HCT116 (cell line): ENCODE results near the gene CFAP77. TPM values are rescaled to one million over a fixed set of nuclear protein-coding genes. Genes with fewer than 3 reads are reported as not detected.

Experiments
- ATAC-seq: fragments of 200-7000 bp; cut with Tn5 transposase; 2 replicates; pipeline ENCODE4 v1.9.1; 2020; ENCODE audit warnings: mild to moderate bottlenecking, moderate library complexity
- BruUV-seq: library from RNA; stranded (reverse); fragments of 400-500 nt; replicated peaks from 2 replicates; lab custom pipeline; 2021; lab: Mats Ljungman, UMichigan
- CTCF ChIA-PET: fragments of 300-600 bp; sonication (Branson Sonifier 250); formaldehyde crosslinking; loops from one replicate; lab custom pipeline; 2021; ENCODE audit warnings: antibody characterized with exemption; lab: Charles Lee
- POLR2A ChIA-PET: fragments of 300-600, 350-600 bp; sonication (Branson Sonifier 250); formaldehyde crosslinking; loops from one replicate; lab custom pipeline; 2021; ENCODE audit warnings: antibody characterized with exemption; lab: Charles Lee
- RAD21 ChIA-PET, 2 experiments: fragments of 300-600 bp; sonication (Branson Sonifier 250); formaldehyde crosslinking; loops; one replicate each; lab custom pipeline; 2023; ENCODE audit warnings: low total read pairs in 2 of 2; ENCODE audit not compliant: uncharacterized antibody in 2 of 2, unreplicated experiment in 2 of 2, low non-redundant PET in 1 of 2; lab: Charles Lee
- DNase-seq: peaks from one replicate; pipeline ENCODE4 v3.0.0-alpha.2; 2010; ENCODE audit warnings: low read depth, low spot score
- H2AFZ ChIP-seq: fragments of 200-600 bp; shearing (Covaris generic), sonication (generic); 2 replicates; pipeline ENCODE4 v1.6.1; 2017; ENCODE audit warnings: low read depth, mixed run types, mixed read lengths, antibody characterized with exemption, low read length; ENCODE audit not compliant: poor library complexity, severe bottlenecking
- H3K27ac ChIP-seq: 2 replicates; pipeline ENCODE4 v1.5.1; 2012; ENCODE audit warnings: low read depth, low read length
- H3K27me3 ChIP-seq: fragments of 200-600 bp; sonication (generic); 2 replicates; pipeline ENCODE4 v1.6.1; 2016; ENCODE audit warnings: mixed run types, low read length, mixed read lengths; ENCODE audit not compliant: insufficient read depth
- H3K36me3 ChIP-seq, 2 experiments: fragments of 200-500 bp in 1 of 2; fragments of 200-600 bp in 1 of 2; sonication (Bioruptor generic) in 1 of 2; sonication (generic) in 1 of 2; 2 replicates each; pipeline versions ENCODE4 v1.5.1 to v1.6.1; 2014 to 2016; ENCODE audit warnings: low read length in 2 of 2, inconsistent platforms in 1 of 2, mixed read lengths in 1 of 2, mixed run types in 1 of 2; ENCODE audit not compliant: insufficient read depth in 2 of 2, control insufficient read depth in 1 of 2
- H3K4me1 ChIP-seq, 2 experiments: fragments of 200-600 bp in 1 of 2; sonication (generic) in 1 of 2; 2 replicates each; pipeline versions ENCODE4 v1.5.1 to v1.6.1; 2012 to 2017; ENCODE audit warnings: low read length in 2 of 2, inconsistent platforms in 1 of 2, mild to moderate bottlenecking in 1 of 2, mixed read lengths in 1 of 2, mixed run types in 1 of 2, moderate library complexity in 1 of 2; ENCODE audit not compliant: insufficient read depth in 2 of 2, control insufficient read depth in 1 of 2
- H3K4me2 ChIP-seq: fragments of 200-600 bp; sonication (generic); 2 replicates; pipeline ENCODE4 v1.6.1; 2017; ENCODE audit warnings: mixed run types, low read length, mixed read lengths
- H3K4me3 ChIP-seq, 2 experiments: fragments of 200-600 bp in 1 of 2; sonication (generic) in 1 of 2; replicated peaks in 1 of 2; 2 replicates each; pipeline ENCODE4 v1.5.1; 2011 to 2016; ENCODE audit warnings: low read length in 2 of 2, control low read depth in 1 of 2, low read depth in 1 of 2, mild to moderate bottlenecking in 1 of 2, mixed read lengths in 1 of 2, mixed run types in 1 of 2
- H3K79me2 ChIP-seq: fragments of 200-600 bp; sonication (generic); 2 replicates; pipeline ENCODE4 v1.6.1; 2017; ENCODE audit warnings: mild to moderate bottlenecking, mixed run types, low read length, moderate library complexity, mixed read lengths; ENCODE audit not compliant: insufficient read depth
- H3K9ac ChIP-seq: fragments of 200-600 bp; sonication (generic); 2 replicates; pipeline ENCODE4 v1.6.1; 2016; ENCODE audit warnings: low read length, mixed read lengths
- H3K9me2 ChIP-seq: fragments of 200-600 bp; sonication (generic), shearing (Covaris generic); 2 replicates; pipeline ENCODE4 v1.6.1; 2017; ENCODE audit warnings: mixed run types, mild to moderate bottlenecking, moderate library complexity; ENCODE audit not compliant: insufficient read depth
- H3K9me3 ChIP-seq, 2 experiments: fragments of 200-500 bp in 1 of 2; fragments of 200-600 bp in 1 of 2; sonication (Bioruptor generic) in 1 of 2; sonication (generic) in 1 of 2; 2 replicates each; pipeline ENCODE4 v1.6.1; 2014 to 2017; ENCODE audit warnings: low read length in 2 of 2, mixed read lengths in 2 of 2, inconsistent platforms in 1 of 2, low read depth in 1 of 2, mild to moderate bottlenecking in 1 of 2, mixed run types in 1 of 2, moderate library complexity in 1 of 2; ENCODE audit not compliant: control insufficient read depth in 1 of 2, insufficient read depth in 1 of 2
- H4K20me1 ChIP-seq: fragments of 200-600 bp; sonication (generic), shearing (Covaris generic); 2 replicates; pipeline ENCODE4 v1.6.1; 2017; ENCODE audit warnings: mixed run types, mild to moderate bottlenecking, moderate library complexity; ENCODE audit not compliant: insufficient read depth
- CBX3 ChIP-seq: IDR thresholded peaks from 2 replicates; pipeline ENCODE4 v1.6.1; 2012; ENCODE audit warnings: low read depth
- EGR1 ChIP-seq: IDR thresholded peaks from 2 replicates; pipeline ENCODE4 v1.6.1; 2012; ENCODE audit warnings: low read depth
- POLR2AphosphoS5 ChIP-seq: IDR thresholded peaks from 2 replicates; pipeline ENCODE4 v1.6.1; 2011; ENCODE audit warnings: mild to moderate bottlenecking, low read depth, low read length, moderate library complexity
- SP1 ChIP-seq: IDR thresholded peaks from 2 replicates; pipeline ENCODE4 v1.6.1; 2012; ENCODE audit warnings: low read depth
- ZNF274 ChIP-seq: fragments of 200-500 bp; sonication (Bioruptor generic); IDR thresholded peaks from 2 replicates; pipeline ENCODE4 v1.6.1; 2014; ENCODE audit warnings: mild to moderate bottlenecking, low read depth, low read length, inconsistent platforms
- intact Hi-C: fragments of 100-400 bp; cut with micrococcal nuclease; formaldehyde crosslinking; loops from 2 replicates; pipeline ENCODE4 v1.10.0; 2022
- total RNA-seq: library from RNA; stranded (reverse); gene quantifications from one replicate; pipeline ENCODE4 v1.2.1, GENCODE V29; 2021; ENCODE audit not compliant: unreplicated experiment
- TF ChIP-seq, protein P1 (sequence below): IDR thresholded peaks from 2 replicates; pipeline ENCODE4 v1.6.1; 2012
- TF ChIP-seq, protein P2 (sequence below): IDR thresholded peaks from 2 replicates; pipeline ENCODE4 v1.6.1; 2012; ENCODE audit warnings: low read depth
- TF ChIP-seq, protein P3 (sequence below): IDR thresholded peaks from 2 replicates; pipeline ENCODE4 v1.6.1; 2012

CFAP77 gene
- total RNA-seq, 1 experiment from 2014 or later: 0.98 TPM

DNA sequence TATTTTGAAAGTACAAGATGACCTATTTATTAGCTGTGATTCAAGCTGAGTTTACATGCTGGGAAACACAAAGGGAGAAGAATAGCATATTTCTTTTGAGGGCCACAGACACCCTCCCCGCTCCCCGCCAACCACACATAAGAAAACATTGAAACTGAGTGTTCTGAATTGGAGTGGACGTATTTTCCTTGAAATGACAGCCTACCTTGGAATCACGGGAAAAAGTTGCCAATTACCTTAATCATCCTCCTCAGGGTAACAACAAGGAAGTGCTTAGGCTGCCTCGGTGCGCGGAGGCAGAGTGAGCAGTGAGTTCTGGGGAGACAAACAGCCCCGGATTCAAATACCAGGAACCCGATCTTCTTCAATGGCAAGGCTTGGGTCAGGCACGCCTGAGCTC is 31.4 kb downstream of the CFAP77 start:
- Histone ChIP-seq H3K4me1 (no peaks in the 10 kb centered on the region), H3K9me3 (no peaks in the 10 kb centered on the region), H4K20me1 (no peaks in the 10 kb centered on the region), H3K36me3 (no peaks in the 10 kb centered on the region), H3K27ac (no peak overlapping the region), H3K79me2 (no peaks in the 10 kb centered on the region), H3K4me3 (no peak overlapping the region), H3K9ac (no peak overlapping the region), H3K27me3 (no peaks in the 10 kb centered on the region), H3K4me2 (no peak overlapping the region), H2AFZ (no peak overlapping the region), H3K9me2 (no peaks in the 10 kb centered on the region)
- no TSS peak for BruUV-seq
- TF ChIP-seq, protein P1, sequence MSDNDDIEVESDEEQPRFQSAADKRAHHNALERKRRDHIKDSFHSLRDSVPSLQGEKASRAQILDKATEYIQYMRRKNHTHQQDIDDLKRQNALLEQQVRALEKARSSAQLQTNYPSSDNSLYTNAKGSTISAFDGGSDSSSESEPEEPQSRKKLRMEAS: no peak
- TF ChIP-seq, protein P2, sequence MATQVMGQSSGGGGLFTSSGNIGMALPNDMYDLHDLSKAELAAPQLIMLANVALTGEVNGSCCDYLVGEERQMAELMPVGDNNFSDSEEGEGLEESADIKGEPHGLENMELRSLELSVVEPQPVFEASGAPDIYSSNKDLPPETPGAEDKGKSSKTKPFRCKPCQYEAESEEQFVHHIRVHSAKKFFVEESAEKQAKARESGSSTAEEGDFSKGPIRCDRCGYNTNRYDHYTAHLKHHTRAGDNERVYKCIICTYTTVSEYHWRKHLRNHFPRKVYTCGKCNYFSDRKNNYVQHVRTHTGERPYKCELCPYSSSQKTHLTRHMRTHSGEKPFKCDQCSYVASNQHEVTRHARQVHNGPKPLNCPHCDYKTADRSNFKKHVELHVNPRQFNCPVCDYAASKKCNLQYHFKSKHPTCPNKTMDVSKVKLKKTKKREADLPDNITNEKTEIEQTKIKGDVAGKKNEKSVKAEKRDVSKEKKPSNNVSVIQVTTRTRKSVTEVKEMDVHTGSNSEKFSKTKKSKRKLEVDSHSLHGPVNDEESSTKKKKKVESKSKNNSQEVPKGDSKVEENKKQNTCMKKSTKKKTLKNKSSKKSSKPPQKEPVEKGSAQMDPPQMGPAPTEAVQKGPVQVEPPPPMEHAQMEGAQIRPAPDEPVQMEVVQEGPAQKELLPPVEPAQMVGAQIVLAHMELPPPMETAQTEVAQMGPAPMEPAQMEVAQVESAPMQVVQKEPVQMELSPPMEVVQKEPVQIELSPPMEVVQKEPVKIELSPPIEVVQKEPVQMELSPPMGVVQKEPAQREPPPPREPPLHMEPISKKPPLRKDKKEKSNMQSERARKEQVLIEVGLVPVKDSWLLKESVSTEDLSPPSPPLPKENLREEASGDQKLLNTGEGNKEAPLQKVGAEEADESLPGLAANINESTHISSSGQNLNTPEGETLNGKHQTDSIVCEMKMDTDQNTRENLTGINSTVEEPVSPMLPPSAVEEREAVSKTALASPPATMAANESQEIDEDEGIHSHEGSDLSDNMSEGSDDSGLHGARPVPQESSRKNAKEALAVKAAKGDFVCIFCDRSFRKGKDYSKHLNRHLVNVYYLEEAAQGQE: no peak
- no peak for TF ChIP-seq ZNF274
- TF ChIP-seq, protein P3, sequence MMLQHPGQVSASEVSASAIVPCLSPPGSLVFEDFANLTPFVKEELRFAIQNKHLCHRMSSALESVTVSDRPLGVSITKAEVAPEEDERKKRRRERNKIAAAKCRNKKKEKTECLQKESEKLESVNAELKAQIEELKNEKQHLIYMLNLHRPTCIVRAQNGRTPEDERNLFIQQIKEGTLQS: no peak
- no peak for TF ChIP-seq EGR1
- TF ChIP-seq SP1: no peak
- TF ChIP-seq CBX3: no peak
- TF ChIP-seq POLR2AphosphoS5: no peak
- DNase-seq (no peak), ATAC-seq (no peak)
- intact Hi-C loops: no loop called here
- ChIA-PET POLR2A (no interaction called here), RAD21 (no interaction called here), CTCF (no interaction called here)
